ENCODE measurements around the gene SYT11. TPM values are rescaled to one million over a fixed set of nuclear protein-coding genes. Genes with fewer than 3 reads are reported as not detected.

SYT11 gene
- total and polyA plus RNA-seq, 2 of the 8 experiments (the other 6 are each of a cell fraction or from before 2014, with no cell fraction given) = 7.2 to 9.6 TPM

GRCh38 chr1:155856975-155857930, 2.1 kb upstream of the SYT11 start, which contains the start of gene GON4L (continued):
- TF ChIP-seq CBX8 (IDR thresholded peaks at IDR 0.05; ENCODE audit: borderline replicate concordance, low read depth, low read length) (no peak), BRCA1 (IDR thresholded peaks at IDR 0.05; ENCODE audit: low read depth, low read length) (no peak), RAD21 (IDR thresholded peaks at IDR 0.05 in 1 of 2, conservative IDR thresholded peaks at IDR 0.05 in 1 of 2; ENCODE audit: low read depth in 2 of 2, low read length in 2 of 2) (no peak), RNF2 (IDR thresholded peaks at IDR 0.05; ENCODE audit: borderline replicate concordance, low read depth, low read length, missing control alignments, poor library complexity, severe bottlenecking) (no peak), RXRA (IDR thresholded peaks at IDR 0.05; ENCODE audit: insufficient read depth, low read depth, low read length) (no peak), ZNF274 (IDR thresholded peaks at IDR 0.05; ENCODE audit: borderline replicate concordance, extremely low read depth, low read length) (no peak), ATF2 (IDR thresholded peaks at IDR 0.05; ENCODE audit: low read length) (no peak), CBX5 (IDR thresholded peaks at IDR 0.05; ENCODE audit: low read depth, low read length) (no peak), TEAD4 (IDR thresholded peaks at IDR 0.05; ENCODE audit: low read depth, low read length) (no peak), SP1 (IDR thresholded peaks at IDR 0.05; ENCODE audit: low read depth, low read length) (no peak), SP4 (IDR thresholded peaks at IDR 0.05; ENCODE audit: low read length) (no peak), SAP30 (IDR thresholded peaks at IDR 0.05; ENCODE audit: insufficient read depth, insufficient replicate concordance, low read length) (peak; percentile 82), BACH1 (IDR thresholded peaks at IDR 0.05; ENCODE audit: low read length) (no peak), BCL11A (IDR thresholded peaks at IDR 0.05; ENCODE audit: low read depth in 2 of 2, low read length in 2 of 2) (no peak), SP2 (IDR thresholded peaks at IDR 0.05; ENCODE audit: low read length) (no peak), TAF7 (optimal IDR thresholded peaks at IDR 0.05; ENCODE audit: borderline replicate concordance, low read depth, low read length) (peak; percentile 13), JUND (IDR thresholded peaks at IDR 0.05; ENCODE audit: low read length) (peak; percentile 29; the same call in 1 of the 2 replicates), CEBPB (IDR thresholded peaks at IDR 0.05; ENCODE audit: low read depth, low read length) (no peak), CREB1 (IDR thresholded peaks at IDR 0.05) (peak; percentile 91), NANOG (IDR thresholded peaks at IDR 0.05; ENCODE audit: insufficient read depth, low read depth, low read length, poor library complexity, severe bottlenecking) (no peak), CTBP2 (IDR thresholded peaks at IDR 0.05; ENCODE audit: borderline replicate concordance, insufficient read depth, insufficient read length, low read length) (no peak), TAF1 (IDR thresholded peaks at IDR 0.05; ENCODE audit: low read depth, low read length) (peak; percentile 78)
